Fibroblast of lung (primary cell): ENCODE results near the gene OR2Z1.

Experiments
- CTCF ChIP-seq, 2 donors: IDR thresholded peaks in 1 of 2; conservative IDR thresholded peaks in 1 of 2; 1 replicate in 1 of 2; 2 replicates in 1 of 2; pipeline ENCODE4 v1.5.1; 2011 to 2012; ENCODE audit warnings: low read length in 2 of 2, control low read depth in 1 of 2, inconsistent platforms in 1 of 2, low read depth in 1 of 2, mild to moderate bottlenecking in 1 of 2
- EZH2 ChIP-seq: IDR thresholded peaks from 2 replicates; pipeline ENCODE4 v1.5.1; 2012; ENCODE audit warnings: low read length, control low read depth, mild to moderate bottlenecking; ENCODE audit errors: missing control alignments

DNA sequence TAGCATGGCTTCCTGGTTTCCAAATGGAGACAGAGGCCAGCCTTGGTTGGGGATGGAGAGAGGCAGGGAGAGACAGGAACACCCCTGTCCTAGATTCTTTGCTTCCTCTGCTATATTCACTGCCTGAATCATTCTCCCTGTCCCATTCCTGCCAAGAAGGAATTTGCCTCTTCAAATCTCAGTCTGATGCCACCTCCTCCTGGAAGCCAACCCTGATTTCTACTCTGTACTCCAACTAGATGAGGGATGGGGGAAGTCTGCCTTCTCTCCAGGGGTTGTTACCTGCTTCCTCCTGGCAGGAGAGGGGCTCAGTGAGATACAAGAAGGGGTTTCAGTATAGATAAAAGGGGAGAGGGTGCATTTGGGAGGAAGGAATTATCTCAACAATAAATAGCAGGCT, 21.5 kb upstream of the OR2Z1 start:
- TF ChIP-seq CTCF (conservative IDR thresholded peaks at IDR 0.05 in 1 of 2, IDR thresholded peaks at IDR 0.05 in 1 of 2; ENCODE audit: low read depth in 1 of 2, low read length in 2 of 2) (no peak), EZH2 (no peak)
